Measurements from ENCODE around the gene MTA3. TPM values are rescaled to one million over a fixed set of nuclear protein-coding genes. Genes with fewer than 3 reads are reported as not detected.

The MTA3 gene
- total RNA-seq, 2 donors from 2014 or later, result 23.0 to 30.8 TPM

GRCh38 chr2:42693013-42693615 is 124.7 kb downstream of the MTA3 start:
- Histone ChIP-seq H3K9me3 (no peaks in the 10 kb centered on the region), H3K4me1 (ENCODE audit: control insufficient read depth in 1 of 2, low read depth in 2 of 2) (no peaks in the 10 kb centered on the region), H3K36me3 (no peaks in the 10 kb centered on the region), H3K27me3 (replicated peaks; ENCODE audit: insufficient read depth) (no peaks in the 10 kb centered on the region), H3K4me3 (no peak overlapping the region), H3K27ac (no peak overlapping the region)
- ATAC-seq (ENCODE audit: insufficient number of reproducible peaks, low FRiP score, low read depth) (no peak), DNase-seq (ENCODE audit: low spot score) (no peak)
- no peak for TF ChIP-seq CTCF (IDR thresholded peaks at IDR 0.05)

- Histone ChIP-seq H3K36me3 (no peaks in the 10 kb centered on the region), H3K9me3 (no peaks in the 10 kb centered on the region), H3K27me3 (replicated peaks; ENCODE audit: insufficient read depth) (no peaks in the 10 kb centered on the region), H3K4me1 (ENCODE audit: control insufficient read depth in 1 of 2, low read depth in 2 of 2) (no peaks in the 10 kb centered on the region), H3K27ac (no peak overlapping the region), H3K4me3 (no peak overlapping the region)
- ATAC-seq (ENCODE audit: insufficient number of reproducible peaks, low FRiP score, low read depth) (no peak), DNase-seq (ENCODE audit: low spot score) (no peak)
- TF ChIP-seq CTCF (IDR thresholded peaks at IDR 0.05), result no peak
Observed at GRCh38 chr2:42693688-42694479, 125.5 kb downstream of the MTA3 start.

GRCh38 chr2:42696987-42697386 is 128.6 kb downstream of the MTA3 start:
- DNase-seq (ENCODE audit: low spot score) (no peak), ATAC-seq (ENCODE audit: insufficient number of reproducible peaks, low FRiP score, low read depth) (no peak)
- Histone ChIP-seq H3K27ac (no peak overlapping the region), H3K4me1 (ENCODE audit: control insufficient read depth in 1 of 2, low read depth in 2 of 2) (no peaks in the 10 kb centered on the region), H3K9me3 (no peaks in the 10 kb centered on the region), H3K36me3 (no peaks in the 10 kb centered on the region), H3K27me3 (replicated peaks; ENCODE audit: insufficient read depth) (no peaks in the 10 kb centered on the region), H3K4me3 (no peak overlapping the region)
- TF ChIP-seq CTCF (IDR thresholded peaks at IDR 0.05), result no peak

- DNase-seq (ENCODE audit: low spot score) (no peak), ATAC-seq (ENCODE audit: insufficient number of reproducible peaks, low FRiP score, low read depth) (no peak)
- TF ChIP-seq CTCF (IDR thresholded peaks at IDR 0.05), result no peak
- Histone ChIP-seq H3K4me1 (ENCODE audit: control insufficient read depth in 1 of 2, low read depth in 2 of 2) (no peaks in the 10 kb centered on the region), H3K4me3 (no peak overlapping the region), H3K27me3 (replicated peaks; ENCODE audit: insufficient read depth) (no peaks in the 10 kb centered on the region), H3K36me3 (no peaks in the 10 kb centered on the region), H3K9me3 (no peaks in the 10 kb centered on the region), H3K27ac (no peak overlapping the region)
Observed at GRCh38 chr2:42698940-42699339, 130.5 kb downstream of the MTA3 start.

- H3K27me3 ChIP-seq (replicated peaks; ENCODE audit: insufficient read depth), result no peaks in the 10 kb centered on the region
- no peak overlapping the region for H3K27ac ChIP-seq
- no peak for TF ChIP-seq CTCF (IDR thresholded peaks at IDR 0.05)
- H3K4me1 ChIP-seq (ENCODE audit: control insufficient read depth in 1 of 2, low read depth in 2 of 2), result no peaks in the 10 kb centered on the region
- H3K9me3 ChIP-seq, result no peaks in the 10 kb centered on the region
- no peak overlapping the region for H3K4me3 ChIP-seq
- ATAC-seq (ENCODE audit: insufficient number of reproducible peaks, low FRiP score, low read depth) (no peak), DNase-seq (ENCODE audit: low spot score) (no peak)
- H3K36me3 ChIP-seq, result peaks cover 3% of the 10 kb centered on the region
Observed at GRCh38 chr2:42706836-42707235, 138.4 kb downstream of the MTA3 start.
